GM18519 (cell line): ENCODE results near the gene GRAMD1A.
"Not testable (repeated sequence)": the region's sequence is repeated elsewhere in the genome, so short reads cannot be mapped to it uniquely, and the experiment has no call there.

Experiments
- ATAC-seq: cut with Tn5 transposase; IDR thresholded peaks from one replicate; pipeline ENCODE4 v1.9.1; 2021; ENCODE audit warnings: mild to moderate bottlenecking, moderate library complexity; ENCODE audit not compliant: unreplicated experiment, low FRiP score

Gene GRAMD1A

DNA sequence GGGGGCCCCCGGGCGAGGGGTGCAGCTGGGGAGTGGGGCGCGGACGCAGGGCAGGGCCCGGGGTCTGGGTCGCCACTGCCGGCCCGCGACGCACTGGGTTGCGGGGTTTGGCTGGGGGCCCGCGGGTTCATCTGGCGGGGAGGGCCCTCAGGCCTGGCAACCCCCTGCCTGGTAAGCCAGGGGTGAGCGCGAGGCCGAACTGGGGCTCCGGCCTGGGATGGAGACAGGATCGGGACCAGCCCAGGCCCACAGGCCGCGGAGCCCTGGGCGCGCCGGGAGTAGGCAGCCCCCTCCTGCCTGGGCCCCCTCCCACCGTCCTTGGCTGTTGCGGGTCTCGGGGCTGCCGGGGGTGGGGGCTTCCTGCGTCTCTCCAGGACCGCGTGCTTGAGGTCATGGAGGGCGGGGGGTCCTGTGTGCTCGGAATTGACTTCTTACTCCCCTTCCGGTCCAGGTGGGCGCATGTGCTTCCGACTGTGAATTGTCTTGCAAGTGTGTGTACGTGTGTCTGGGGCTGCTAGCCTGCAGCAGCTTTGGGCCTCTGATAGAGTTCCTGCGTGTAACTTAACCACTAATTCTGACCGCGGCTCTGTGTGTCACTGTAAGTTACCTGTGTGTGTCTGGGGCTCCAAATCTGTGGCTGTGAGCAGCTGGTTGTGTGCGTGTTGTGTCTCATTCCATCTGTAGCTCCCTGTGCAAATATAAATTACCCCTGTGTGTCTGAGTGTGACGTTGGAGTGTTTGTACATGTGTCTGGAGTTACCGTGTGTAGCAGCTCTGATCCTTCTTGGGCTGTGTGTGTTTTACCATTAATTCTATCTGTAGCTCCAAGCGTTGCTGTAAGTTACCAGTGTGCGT is 751 bp downstream of the GRAMD1A start:
- no peak for ATAC-seq

DNA sequence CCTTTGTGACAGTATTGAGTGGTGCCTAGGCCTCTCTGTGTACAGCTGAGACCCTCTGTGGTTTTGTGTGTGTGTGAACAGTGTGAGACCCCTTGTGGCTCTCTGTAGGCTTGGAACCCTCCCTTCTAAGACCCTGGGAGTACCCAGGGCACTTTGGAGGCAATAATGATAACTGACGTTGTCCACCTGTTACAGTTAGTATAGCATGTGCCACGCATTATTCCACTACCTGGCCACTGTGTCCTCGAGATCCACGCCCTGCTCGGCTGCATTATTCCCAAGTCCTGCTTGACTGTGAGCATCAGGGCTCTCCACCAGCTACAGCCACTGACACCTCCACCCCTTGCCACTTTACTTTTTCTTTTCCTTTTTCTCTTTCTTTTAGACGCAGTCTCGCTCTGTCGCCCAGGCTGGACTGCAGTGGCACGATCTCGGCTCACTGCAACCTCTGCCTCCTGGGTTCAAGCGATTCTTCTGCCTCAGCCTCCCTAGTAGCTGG is 2.0 kb downstream of the GRAMD1A start:
- no peak for ATAC-seq

DNA sequence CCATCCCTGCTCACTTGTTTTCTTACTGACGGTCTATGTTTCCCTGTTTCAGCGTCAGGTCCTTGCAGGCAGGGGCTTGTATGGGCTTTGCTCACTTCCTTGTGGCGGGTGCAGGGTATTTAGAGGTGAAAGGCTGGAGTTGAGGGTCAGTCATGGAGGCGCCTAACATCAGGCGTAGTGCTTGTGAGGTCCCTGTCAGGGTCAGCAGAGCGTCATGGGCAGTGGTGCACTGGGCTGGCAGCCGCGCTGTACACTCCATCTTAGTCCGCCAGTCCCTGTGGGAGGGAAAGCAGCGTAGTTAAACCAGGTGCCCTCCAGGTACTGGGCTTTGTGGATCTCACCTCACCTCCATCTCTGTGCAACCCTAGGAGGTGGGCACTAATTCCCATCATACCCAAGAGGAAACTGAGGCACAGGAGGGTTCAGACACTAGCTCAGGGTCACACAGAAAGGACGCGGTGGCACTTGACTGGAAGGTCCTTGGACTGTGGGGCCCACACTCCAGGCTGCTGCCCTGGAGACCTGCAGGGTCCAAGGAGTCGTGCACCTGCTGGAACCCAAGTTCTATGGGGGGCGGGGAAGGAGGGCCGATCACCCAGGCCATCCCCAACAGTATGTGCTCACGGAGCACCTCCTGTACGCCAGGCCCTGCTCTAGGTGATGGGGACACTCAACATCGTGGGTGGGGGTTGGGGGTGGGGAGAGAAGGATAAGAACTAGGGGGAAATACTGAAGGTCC is 4.6 kb downstream of the GRAMD1A start:
- no peak for ATAC-seq

DNA sequence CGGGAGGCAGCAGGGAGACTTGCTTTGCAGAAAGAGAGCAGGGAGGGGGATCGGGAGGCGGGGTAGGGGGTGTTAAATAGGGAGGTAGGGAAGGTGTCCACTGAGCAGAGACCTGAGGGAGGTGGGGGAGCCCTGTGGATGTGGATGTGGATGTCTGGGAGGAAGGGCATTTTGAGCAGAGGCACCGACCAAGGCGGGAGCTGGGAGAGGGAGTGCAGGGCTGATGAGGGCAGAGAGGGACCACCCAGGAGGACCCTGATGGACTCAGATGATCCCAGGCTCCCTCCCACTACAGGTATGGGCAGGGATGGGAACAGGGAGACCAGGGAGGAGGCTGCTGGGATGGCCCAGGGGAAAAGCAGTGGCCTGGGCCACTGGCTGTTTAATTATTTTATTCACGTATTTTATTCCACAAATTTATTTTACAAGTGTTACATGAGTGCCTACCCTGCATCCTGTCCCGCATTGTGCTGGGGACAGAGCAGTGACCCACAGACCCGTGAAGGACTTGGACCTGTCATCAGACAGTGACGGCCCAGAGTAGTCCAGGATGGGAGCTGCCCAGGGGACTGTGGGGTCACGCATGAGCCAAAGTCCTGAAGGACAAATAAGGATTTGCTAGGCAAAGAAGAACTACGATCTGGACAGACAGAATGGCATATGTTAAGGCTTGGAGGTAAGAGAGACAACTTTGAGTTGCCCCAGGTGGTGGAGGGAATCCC is 5.3 kb downstream of the GRAMD1A start:
- no peak for ATAC-seq

DNA sequence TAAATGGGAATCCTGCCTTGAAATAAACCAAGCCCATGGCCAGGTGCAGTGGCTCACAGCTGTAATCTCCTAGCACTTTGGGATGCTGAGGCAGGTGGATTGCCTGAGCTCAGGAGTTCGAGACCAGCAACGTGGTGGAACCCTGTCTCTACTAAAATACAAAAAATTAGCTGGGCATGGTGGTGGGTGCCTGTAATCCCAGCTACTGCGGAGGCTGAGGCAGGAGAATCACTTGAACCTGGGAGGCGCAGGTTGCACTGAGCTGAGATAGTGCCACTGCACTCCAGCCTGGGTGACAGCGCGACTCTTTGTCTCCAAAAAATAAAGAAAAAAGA is 5.9 kb downstream of the GRAMD1A start:
- not testable (repeated sequence) for ATAC-seq

DNA sequence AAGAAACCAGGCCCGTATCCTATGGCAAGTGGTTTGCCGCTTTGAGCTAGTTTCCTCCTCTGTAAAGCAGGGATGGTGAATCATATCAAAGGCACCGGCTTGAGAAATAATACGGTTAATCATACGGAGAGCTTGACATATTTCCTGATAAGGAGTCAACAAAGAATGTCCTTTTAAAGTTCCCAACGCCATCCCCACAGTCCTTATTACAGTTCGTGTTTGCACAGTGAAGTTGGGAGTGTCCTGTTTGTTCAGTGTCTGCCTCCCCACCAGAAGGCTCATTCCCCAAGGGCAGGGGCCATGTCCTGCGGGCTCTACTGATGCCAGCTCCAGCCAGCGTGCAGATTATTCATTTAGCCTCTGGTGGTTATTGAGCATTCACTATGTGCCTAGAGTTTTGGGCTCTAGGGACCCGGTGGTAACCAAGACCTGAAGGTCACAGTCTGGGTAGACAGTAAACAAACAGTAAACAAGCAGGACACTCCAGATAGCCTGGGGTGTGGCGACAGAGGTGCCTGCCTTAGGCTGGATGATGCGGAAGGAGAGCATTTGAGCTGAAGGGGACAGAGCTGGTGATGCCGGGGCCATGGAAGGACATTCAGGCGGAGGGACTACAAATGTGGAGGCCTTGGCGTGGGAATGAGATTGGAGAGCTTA is 6.3 kb downstream of the GRAMD1A start:
- ATAC-seq = no peak

DNA sequence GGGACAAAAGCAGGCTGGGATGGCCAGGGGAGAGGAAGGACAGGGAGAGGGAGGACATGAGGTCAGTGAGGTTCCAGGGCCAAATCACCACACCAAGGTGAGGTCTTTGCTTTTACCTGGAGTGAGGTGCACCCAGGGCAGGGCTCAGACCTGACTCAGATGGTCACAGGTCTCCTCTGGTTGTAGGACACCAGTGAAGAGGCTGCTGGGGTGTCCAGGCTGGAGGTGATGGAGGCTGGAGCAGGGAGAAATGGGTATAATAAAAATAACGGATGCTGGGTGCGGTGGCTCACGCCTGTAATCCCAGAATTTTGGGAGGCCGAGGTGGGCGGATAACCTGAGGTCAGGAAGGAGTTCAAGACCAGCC is 6.9 kb downstream of the GRAMD1A start:
- no peak for ATAC-seq

DNA sequence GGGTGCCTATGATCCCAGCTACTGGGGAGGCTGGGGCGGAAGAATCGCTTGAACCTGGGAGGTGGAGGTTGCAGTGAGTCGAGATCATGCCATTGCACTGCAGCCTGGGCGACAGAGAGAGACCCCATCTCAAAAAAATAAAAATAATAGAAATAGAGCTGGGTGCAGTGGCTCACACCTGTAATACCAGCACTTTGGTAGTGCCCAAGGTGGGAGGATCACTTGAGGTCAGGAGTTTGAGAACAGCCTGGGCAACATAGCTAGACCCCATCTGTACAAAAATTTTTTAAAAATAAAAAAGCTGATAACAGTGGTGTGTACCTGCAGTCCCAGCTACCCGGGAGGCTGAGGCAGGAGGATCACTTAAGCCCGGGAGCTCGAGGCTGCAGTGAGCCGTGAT is 7.3 kb downstream of the GRAMD1A start:
- ATAC-seq = not testable (repeated sequence)

DNA sequence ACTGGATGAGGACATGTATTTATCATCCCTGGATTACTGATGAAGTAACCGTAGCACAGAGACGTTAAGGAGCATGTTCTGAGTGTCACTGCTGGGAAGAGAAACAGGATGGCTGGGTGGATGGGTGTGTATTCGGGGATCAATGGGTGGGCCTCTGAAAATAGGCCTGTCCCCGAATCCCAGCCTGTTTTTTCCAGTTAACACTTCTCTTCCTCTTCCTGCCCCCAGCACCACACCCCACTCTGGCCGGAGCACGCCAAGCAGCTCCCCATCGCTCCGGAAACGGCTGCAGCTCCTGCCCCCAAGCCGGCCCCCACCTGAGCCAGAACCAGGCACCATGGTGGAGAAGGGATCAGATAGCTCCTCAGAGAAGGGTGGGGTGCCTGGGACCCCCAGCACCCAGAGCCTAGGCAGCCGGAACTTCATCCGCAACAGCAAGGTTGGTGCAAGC is 8.8 kb downstream of the GRAMD1A start:
- no peak for ATAC-seq

DNA sequence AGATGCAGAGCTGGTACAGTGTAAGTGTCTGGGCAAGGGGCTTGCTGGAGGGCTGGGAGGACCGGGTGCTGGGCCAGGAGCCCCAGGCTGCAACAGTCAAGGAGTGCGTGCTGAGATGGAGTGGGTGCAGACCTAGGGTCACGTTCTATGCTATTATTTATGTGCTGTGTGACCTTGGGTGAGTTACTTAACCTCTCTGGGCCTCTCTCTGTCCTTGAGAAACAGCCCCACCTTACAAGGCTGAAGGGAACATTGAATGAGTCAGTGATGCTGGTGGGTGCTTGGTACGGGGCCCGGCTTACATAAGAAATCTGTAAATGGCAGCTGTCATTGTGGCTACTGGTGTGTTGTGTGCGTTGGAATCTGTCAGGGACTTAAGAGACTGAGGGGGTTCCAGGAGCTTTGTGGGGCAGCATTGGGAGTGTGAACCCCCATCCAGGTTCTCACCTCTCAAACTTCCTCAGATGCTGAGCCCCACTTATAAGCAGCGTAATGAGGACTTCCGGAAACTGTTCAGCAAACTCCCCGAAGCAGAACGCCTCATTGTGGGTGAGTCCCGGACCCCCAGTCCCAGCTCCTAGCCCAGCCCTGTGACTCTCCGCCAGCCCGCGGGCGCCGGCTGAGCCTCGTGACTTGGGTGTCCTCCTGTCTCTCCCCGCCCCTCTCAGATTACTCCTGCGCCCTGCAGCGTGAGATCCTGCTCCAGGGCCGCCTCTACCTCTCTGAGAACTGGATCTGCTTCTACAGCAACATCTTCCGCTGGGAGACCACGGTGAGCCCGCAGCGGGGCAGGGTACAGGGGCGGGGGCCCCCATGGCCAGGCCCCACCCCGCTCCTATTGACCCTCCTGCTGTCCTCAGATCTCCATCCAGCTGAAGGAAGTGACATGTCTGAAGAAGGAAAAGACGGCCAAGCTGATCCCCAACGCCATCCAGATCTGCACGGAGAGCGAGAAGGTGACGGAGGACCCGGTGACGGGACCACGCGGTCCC is 9.6 kb downstream of the GRAMD1A start:
- ATAC-seq = no peak

DNA sequence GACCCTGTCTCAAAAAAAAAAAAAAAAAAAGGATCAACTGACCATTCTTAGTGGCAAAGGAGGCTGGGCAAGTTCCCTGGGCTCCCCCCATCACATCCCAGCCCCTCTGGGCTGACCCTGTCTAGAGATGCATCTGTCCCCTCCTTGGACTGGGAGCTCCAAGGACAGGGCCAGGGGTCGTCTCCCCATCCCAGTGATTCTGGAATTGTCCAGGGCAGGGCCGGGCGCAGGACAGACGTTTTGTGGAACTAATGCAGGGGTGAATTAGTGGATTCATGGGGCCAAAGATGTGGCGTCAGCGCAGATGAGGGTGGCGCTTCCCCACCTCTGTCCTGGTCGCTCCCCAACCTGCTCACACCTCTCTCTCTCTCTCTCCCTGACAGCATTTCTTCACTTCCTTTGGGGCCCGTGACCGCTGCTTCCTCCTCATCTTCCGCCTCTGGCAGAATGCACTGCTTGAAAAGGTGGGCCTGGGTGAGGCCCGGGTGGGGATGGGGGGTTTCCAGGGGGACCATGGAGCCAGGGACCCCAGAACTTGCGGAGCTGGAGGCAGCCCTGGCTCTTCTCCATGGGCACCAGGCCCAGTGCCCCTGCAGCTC is 11.1 kb downstream of the GRAMD1A start:
- no peak for ATAC-seq

DNA sequence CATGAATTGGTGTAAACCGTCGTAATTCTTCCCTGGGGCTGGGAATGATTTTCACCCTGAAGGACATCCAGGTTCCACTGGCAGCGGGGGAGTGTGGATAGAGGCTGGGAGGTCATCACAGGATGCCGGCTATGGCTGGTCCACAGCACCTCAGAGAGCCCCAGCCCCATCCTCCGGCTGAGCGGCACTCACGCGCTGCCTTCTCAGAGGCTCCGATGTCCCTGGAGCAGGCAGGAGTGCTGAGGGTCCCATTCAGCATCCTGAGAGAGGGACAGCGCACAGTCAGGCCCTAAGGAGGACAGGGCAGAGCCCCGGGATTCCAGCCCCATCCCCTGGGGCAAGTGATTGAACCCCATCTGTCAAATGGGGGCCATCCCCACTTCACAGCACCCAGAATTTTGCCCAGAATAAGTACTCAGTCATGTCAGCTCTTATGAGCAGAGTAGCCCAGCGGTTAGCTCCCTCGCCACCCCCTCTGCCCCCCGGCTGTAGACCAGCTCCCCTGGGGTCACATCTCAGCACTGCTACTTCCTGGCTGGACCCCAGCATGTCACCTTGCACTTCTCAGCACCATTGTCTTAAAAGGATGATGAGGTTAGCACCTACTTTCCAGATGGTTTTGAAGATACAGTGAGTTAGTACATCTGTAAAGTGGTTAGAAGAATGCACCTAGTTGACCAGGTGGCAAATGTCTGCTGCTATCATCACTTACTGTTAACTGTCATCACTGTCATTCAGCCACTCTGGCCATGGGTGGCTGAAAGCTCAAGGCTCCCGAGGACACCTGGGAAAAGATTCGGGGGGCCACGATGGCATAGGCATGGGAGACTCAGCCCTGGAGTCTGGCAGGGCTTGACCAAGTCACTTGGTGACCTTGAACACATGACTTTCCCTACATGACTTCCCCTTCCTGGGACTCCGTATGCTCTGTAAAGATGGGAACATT is 11.9 kb downstream of the GRAMD1A start:
- no peak for ATAC-seq

DNA sequence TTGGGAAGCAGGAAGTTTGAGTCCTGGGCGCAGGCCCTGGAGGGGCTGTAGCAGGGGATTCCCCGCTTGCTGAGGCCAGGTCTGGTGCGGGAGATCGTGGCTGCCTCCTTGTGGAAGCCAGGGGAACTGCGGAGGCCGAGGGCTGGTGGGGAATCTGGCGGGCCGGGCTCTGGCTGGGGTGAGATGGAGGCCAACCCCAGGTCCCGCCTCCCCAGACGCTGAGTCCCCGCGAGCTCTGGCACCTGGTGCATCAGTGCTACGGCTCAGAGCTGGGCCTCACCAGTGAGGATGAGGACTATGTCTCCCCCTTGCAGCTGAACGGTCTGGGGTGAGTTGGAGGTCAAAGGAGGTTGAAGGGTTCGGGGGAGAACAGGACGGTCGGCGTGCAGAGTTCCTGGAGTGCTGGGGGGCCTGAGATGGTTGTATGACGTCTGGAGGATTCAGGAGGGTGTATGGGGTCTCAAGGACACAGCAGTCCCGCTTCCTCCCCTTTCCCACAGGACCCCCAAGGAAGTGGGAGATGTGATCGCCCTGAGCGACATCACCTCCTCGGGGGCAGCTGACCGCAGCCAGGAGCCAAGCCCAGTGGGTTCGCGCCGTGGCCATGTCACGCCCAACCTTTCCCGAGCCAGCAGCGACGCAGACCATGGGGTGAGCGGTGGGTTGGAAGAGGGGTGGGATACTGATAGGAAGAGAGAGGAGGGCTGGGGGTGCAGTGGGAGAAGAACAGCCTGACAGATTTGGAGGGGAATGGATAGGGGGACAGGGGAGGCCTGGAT is 13.1 kb downstream of the GRAMD1A start:
- ATAC-seq = no peak

DNA sequence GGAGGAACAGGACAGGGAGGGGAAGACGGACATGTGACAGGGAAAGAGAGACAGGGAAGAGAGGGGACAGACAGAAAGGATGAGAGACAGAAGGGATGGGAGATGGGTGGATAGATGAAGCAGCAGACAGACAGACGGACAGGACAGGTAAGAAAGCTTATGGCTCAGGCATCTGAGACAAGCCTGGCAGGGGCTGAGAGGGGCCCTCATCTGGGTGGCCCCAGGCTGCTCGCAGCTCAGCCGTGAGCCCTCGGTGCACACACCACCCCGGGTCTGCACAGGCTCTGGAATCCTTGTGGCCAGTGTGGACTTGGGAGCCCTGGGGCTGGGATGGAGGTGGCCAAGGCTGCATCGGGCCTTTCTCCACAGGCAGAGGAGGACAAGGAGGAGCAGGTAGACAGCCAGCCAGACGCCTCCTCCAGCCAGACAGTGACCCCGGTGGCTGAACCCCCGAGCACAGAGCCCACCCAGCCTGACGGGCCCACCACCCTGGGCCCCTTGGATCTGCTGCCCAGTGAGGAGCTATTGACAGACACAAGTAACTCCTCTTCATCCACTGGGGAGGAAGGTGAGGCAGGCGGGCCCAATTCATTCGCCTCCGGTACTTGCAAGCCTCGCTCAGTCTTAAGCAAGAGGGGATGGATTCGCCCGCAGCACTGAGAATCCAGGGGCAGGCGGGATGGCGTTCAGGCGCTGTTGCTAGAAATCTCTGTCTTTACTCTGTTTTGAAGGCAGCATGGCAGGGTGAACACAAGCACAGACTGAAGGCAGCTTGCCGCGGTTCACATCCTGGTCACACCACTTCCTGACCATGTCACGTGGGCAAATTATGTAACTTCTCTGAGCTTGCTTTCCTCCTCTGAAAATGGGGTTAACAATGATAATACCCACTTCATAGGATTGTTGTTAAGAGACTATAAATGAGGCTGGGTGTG is 14.0 kb downstream of the GRAMD1A start:
- no peak for ATAC-seq

DNA sequence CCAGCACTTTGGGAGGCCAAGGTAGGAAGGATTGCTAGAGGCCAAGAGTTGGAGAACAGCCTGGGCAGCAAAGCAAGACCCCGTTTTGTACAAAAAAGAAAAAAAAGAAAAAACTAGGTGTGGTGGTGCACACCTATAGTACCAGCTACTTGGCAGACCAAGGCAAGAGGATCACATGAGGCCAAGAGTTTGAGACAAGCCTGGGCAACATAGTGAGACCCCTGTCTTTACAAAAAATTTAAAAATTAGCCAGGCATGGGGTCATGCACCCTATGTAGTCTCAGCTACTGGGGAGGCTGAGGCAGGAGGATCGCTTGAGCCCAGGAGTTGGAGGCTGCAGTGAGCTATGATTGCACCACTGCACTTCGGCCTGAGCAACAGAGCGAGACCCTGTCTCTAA is 14.7 kb downstream of the GRAMD1A start:
- ATAC-seq = not testable (repeated sequence)

DNA sequence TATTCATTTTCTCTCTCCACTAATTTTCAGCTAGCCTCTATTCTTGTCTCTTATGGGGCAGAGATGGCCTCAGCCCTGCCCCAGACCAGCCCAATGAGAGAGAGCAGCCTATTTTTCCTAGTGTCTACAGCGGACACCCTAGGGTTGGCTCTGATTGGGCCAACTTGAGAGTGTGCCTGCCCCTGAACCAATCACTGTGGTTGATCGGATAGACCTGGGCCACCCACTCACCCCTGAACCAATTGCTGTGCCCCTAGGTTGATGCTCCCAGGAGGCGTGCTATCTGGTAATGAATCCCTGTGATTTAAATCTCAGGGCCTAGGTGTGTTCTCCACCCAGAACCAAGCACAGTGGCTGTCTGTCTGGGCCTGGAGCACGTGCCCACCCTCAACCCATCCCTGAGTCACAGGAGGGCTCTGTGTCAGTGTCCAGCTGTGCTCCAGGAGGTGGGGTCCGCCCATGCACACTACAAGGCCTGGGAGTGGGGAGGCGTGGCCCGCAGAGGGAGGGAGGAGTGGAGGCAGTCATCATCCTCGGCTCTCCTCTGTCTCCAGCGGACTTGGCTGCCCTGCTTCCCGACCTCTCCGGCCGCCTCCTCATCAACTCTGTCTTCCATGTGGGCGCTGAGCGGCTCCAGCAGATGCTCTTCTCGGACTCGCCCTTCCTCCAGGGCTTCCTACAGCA is 15.3 kb downstream of the GRAMD1A start:
- ATAC-seq = no peak
